ENCODE measurements around the gene GALNT13.

GRCh38 chr2:154427453-154427852 lies 555.7 kb downstream of the GALNT13 start:
- TF ChIP-seq CTCF (conservative IDR thresholded peaks at IDR 0.05; ENCODE audit: low read length) (no peak), EZH2phosphoT487 (IDR thresholded peaks at IDR 0.05; ENCODE audit: borderline replicate concordance, low read depth, low read length) (no peak)

All from OCI-LY7 (cell line).